Ascending aorta (tissue), 2 donors: Measurements from ENCODE around the gene PRELID3B. TPM values are rescaled to one million over a fixed set of nuclear protein-coding genes. Genes with fewer than 3 reads are reported as not detected.

ENCODE experiments used
- DNase-seq, 2 donors: peaks; one replicate each; pipeline ENCODE4 v3.0.0-alpha.2; 2019; ENCODE audit warnings: low spot score in 2 of 2
- H3K27ac ChIP-seq, 2 donors: fragments of 200-600 bp; sonication (generic); one replicate each; pipeline ENCODE4 v1.5.1; 2016 to 2017; ENCODE audit warnings: mild to moderate bottlenecking in 1 of 2
- H3K27me3 ChIP-seq: fragments of 200-600 bp; sonication (generic); one replicate; pipeline ENCODE4 v1.5.1; 2017
- H3K36me3 ChIP-seq, 2 donors: fragments of 200-600 bp; sonication (generic); one replicate each; pipeline ENCODE4 v1.5.1; 2016
- H3K4me1 ChIP-seq, 2 donors: fragments of 200-600 bp; sonication (generic); one replicate each; pipeline ENCODE4 v1.5.1; 2016 to 2017; ENCODE audit warnings: mild to moderate bottlenecking in 1 of 2
- H3K4me3 ChIP-seq, 2 donors: fragments of 200-600 bp; sonication (generic); one replicate each; pipeline ENCODE4 v1.5.1; 2016 to 2017; ENCODE audit warnings: mild to moderate bottlenecking in 1 of 2
- H3K9me3 ChIP-seq, 2 donors: fragments of 200-600 bp; sonication (generic); one replicate each; pipeline ENCODE4 v1.5.1; 2016
- CTCF ChIP-seq, 3 experiments: fragments of 200-600 bp in 2 of 3; fragments of 450-650 bp in 1 of 3; sonication (generic) in 2 of 3; IDR thresholded peaks; one replicate each; pipeline ENCODE4 v1.5.1; 2016 to 2019; ENCODE audit warnings: antibody characterized with exemption in 3 of 3, mild to moderate bottlenecking in 1 of 3, moderate library complexity in 1 of 3
- intact Hi-C: fragments of 100-400 bp; cut with DNase I; formaldehyde crosslinking; loops from one replicate; pipeline ENCODE4 v1.15.1; 2023
- total RNA-seq: library from RNA; depleted of rRNA; stranded (reverse); fragments of >200 nt; gene quantifications from one replicate; pipeline ENCODE4 v1.1.0, GENCODE V29; 2016

Gene PRELID3B
- total RNA-seq, 1 donor from 2014 or later: 13.4 TPM

- Histone ChIP-seq H3K4me1 (peaks cover 0 to 22% of the 10 kb centered on the region in 2 donors), H3K36me3 (peaks cover 8 to 41% of the 10 kb centered on the region in 2 donors), H3K9me3 (no peaks in the 10 kb centered on the region), H3K27me3 (no peaks in the 10 kb centered on the region), H3K4me3 (peak overlapping the region; percentile 73 to 92), H3K27ac (peak overlapping the region; percentile 72 to 84)
- intact Hi-C loops: loop anchor here (1.0 to 10.0 kb wide), 5 partner anchors 25 to 1537 kb away; partner anchors contain the start of genes CTSZ and NELFCD
- no peak for TF ChIP-seq CTCF (IDR thresholded peaks at IDR 0.05)
- no peak for DNase-seq
These were observed 11.0 kb downstream of the PRELID3B start for GRCh38 chr20:59031564-59032022.

DNA sequence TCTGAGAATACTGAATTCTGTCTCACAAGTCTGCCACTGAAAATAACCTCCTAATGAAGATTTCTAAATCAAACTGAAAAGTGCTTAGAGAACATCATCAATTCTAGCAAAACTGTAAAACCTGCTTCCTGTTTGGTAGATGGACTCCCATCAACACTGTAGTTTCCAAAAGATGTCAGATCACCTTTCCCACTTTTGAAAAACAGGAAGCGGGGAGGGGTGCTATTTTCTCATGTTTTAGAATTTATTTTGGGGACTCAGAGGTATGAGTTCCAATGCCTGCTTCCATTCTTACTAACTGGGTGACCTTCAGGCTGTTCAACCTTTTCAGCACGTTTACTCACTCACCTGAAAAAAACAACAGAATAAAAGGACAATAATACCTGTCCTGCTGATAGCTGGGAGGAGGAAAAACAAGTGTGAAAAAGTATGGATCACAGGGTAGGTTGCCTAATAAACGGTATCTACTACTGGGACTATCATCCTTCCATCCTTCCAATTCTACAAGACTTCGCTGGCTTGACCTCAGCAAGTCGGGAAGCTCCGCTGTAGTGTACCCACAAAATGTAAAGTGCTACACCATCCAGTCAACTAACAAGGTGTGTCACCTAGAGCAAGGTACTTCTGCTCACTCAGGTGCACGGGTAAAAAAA is 11.5 kb downstream of the PRELID3B start:
- Histone ChIP-seq H3K27me3 (no peaks in the 10 kb centered on the region), H3K4me1 (peaks cover 0 to 22% of the 10 kb centered on the region in 2 donors), H3K36me3 (peaks cover 7 to 36% of the 10 kb centered on the region in 2 donors), H3K9me3 (no peaks in the 10 kb centered on the region), H3K4me3 (peak overlapping the region; percentile 73 to 92), H3K27ac (peak overlapping the region in 1 of 2 donors; percentile 84)
- intact Hi-C loops: loop anchor here (1.0 to 10.0 kb wide), 5 partner anchors 24 to 1536 kb away; partner anchors contain the start of genes CTSZ and NELFCD
- no peak for TF ChIP-seq CTCF (IDR thresholded peaks at IDR 0.05)
- DNase-seq: no peak

DNA sequence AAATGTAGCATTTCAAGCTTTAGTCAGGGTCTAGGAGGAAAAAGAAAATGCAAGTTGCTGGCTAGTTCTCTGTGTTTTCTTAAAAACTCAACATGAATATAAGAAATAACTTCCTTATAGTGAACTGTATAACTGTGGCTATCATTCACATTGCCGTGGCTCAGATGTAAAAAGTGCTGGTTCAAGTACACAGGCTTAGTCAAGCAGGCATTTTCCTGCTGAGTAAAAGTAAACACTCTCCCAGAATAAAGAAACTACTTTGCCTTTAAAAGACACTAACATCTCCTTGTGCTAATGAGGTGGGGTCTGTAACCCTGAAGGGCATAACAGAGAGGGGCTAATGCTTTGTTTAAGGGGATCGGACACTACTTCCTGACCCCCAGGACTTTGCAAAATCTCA is 13.8 kb downstream of the PRELID3B start:
- Histone ChIP-seq H3K4me3 (peak overlapping the region in 1 of 2 donors; percentile 1), H3K36me3 (peaks cover 9 to 48% of the 10 kb centered on the region in 2 donors), H3K27me3 (no peaks in the 10 kb centered on the region), H3K4me1 (peaks cover 0 to 22% of the 10 kb centered on the region in 2 donors), H3K27ac (no peak overlapping the region), H3K9me3 (no peaks in the 10 kb centered on the region)
- TF ChIP-seq CTCF (IDR thresholded peaks at IDR 0.05): no peak
- no peak for DNase-seq
- intact Hi-C loops: no loop called here

DNA sequence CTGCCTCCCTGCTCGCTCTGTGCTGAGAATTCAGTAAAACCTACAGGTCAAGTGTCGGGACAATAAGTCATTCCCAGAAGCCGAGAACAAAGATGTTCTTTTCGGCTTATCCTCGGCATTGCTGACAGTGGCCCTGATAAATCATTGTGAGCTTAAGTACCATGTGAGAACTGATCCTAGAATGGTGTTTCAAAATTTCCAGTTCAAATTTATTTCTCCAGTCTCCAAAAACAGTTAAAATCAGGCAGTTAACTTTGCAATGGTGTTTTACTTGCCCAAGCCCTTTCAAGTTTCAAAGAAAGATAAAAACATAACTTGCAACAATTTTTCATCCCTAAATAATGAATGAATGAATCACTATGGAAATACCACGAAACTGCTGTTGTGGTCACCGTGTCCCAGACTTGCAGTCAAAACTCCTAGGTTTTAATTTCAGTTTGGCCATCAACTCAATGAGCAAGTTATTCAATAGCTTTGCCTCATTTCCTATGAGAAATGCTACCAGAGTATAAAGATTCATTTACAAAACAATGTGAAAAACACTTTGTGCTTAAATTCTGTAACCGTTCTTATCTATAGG is 14.8 kb downstream of the PRELID3B start:
- Histone ChIP-seq H3K9me3 (no peaks in the 10 kb centered on the region), H3K27ac (no peak overlapping the region), H3K4me1 (peaks cover 0 to 22% of the 10 kb centered on the region in 2 donors), H3K36me3 (peaks cover 10 to 55% of the 10 kb centered on the region in 2 donors), H3K4me3 (peak overlapping the region in 1 of 2 donors; percentile 6), H3K27me3 (no peaks in the 10 kb centered on the region)
- no peak for DNase-seq
- intact Hi-C loops: no loop called here
- no peak for TF ChIP-seq CTCF (IDR thresholded peaks at IDR 0.05)

- TF ChIP-seq CTCF (IDR thresholded peaks at IDR 0.05): no peak
- H3K27me3 ChIP-seq: no peaks in the 10 kb centered on the region
- no peaks in the 10 kb centered on the region for H3K9me3 ChIP-seq
- no peak overlapping the region for H3K27ac ChIP-seq
- H3K36me3 ChIP-seq: peaks cover 13 to 61% of the 10 kb centered on the region in 2 donors
- no peak overlapping the region for H3K4me3 ChIP-seq
- no peak for DNase-seq
- peaks cover 0 to 22% of the 10 kb centered on the region in 2 donors for H3K4me1 ChIP-seq
- intact Hi-C loops: no loop called here
These were observed 15.5 kb downstream of the PRELID3B start for GRCh38 chr20:59026904-59027740.
